ENCODE results near the gene LRRC10B.

DNA sequence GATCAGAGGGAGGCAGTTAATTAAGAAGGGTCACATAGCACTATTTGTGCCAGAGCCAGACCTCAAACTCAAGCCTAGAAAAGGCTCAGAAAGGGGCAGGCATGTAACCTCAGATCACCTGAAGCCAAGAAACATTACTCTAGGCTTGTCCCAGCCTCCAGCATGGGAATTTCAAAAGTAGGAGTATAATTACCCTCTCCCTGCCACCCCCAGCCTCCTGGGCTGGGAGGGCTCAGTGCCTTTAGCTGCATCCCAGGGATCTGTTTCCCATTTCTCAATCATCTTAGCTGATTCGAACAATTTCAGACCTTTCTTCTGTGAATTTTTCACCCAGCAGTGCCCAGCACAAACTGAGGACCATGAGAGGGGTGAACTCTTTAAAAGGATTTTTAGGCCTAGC lies 33.1 kb upstream of the LRRC10B start:
- TF ChIP-seq USF2 (IDR thresholded peaks at IDR 0.05) = no peak
- no peak for TF ChIP-seq MYC (IDR thresholded peaks at IDR 0.05; ENCODE audit: borderline replicate concordance, low read length)
- TF ChIP-seq CTCF (IDR thresholded peaks at IDR 0.05) = no peak
